Peyer's patch (tissue), 4 donors: Measurements from ENCODE around the gene TNFRSF11A. TPM values are rescaled to one million over a fixed set of nuclear protein-coding genes. Genes with fewer than 3 reads are reported as not detected.

Experiments used
- DNase-seq, 3 donors: peaks; one replicate each; pipeline ENCODE4 v3.0.0-alpha.2; 2017 to 2019
- H3K27ac ChIP-seq, 4 donors: fragments of 200-600 bp; sonication (generic); one replicate each; pipeline ENCODE4 v1.5.1; 2016 to 2019
- H3K27me3 ChIP-seq, 2 donors: fragments of 200-600 bp; sonication (generic); one replicate each; pipeline ENCODE4 v1.5.1; 2019
- H3K36me3 ChIP-seq, 3 donors: fragments of 200-600 bp; sonication (generic); one replicate each; pipeline ENCODE4 v1.5.1; 2016 to 2019
- H3K4me1 ChIP-seq, 4 donors: fragments of 200-600 bp; sonication (generic); one replicate each; pipeline ENCODE4 v1.5.1; 2016 to 2019
- H3K4me3 ChIP-seq, 4 donors: fragments of 200-600 bp; sonication (generic); 1 replicate in 3 of 4; 2 replicates in 1 of 4; pipeline ENCODE4 v1.5.1; 2016 to 2019; ENCODE audit warnings: mild to moderate bottlenecking in 1 of 4
- H3K9me3 ChIP-seq, 4 donors: fragments of 200-600 bp; sonication (generic); one replicate each; pipeline ENCODE4 v1.5.1; 2016 to 2019; ENCODE audit warnings: mild to moderate bottlenecking in 1 of 4
- CTCF ChIP-seq, 6 experiments: fragments of 450-650 bp in 4 of 6; fragments of 200-600 bp in 2 of 6; sonication (generic) in 1 of 6; IDR thresholded peaks; one replicate each; pipeline ENCODE4 v1.5.1; 2017 to 2019; ENCODE audit warnings: antibody characterized with exemption in 6 of 6, mild to moderate bottlenecking in 3 of 6, moderate library complexity in 1 of 6
- POLR2A ChIP-seq, 2 donors: fragments of 450-650 bp; IDR thresholded peaks; one replicate each; pipeline ENCODE4 v1.5.1; 2017; ENCODE audit warnings: antibody characterized with exemption in 2 of 2, mild to moderate bottlenecking in 2 of 2, moderate library complexity in 2 of 2
- total RNA-seq, 4 donors: library from RNA; depleted of rRNA; stranded (reverse); fragments of >200 nt; gene quantifications; one replicate each; pipeline ENCODE4 v1.1.0, GENCODE V29; 2016

TNFRSF11A gene
- 10 to 100 TPM; 29.6 to 64.6 (median 43.1) TPM for total RNA-seq

GRCh38 chr18:62324917-62325805 lies at the start of gene TNFRSF11A:
Gene TNFRSF11A, plus strand, starts transcription at chr18:62325310. Its CDS starts 43 bp downstream, at chr18:62325353.
- Histone ChIP-seq H3K27me3 (no peaks in the 10 kb centered on the region), H3K4me1 (peaks cover 7 to 45% (median 11%) of the 10 kb centered on the region in 4 donors), H3K9me3 (no peaks in the 10 kb centered on the region), H3K4me3 (peak within 1 kb of the TSS; percentile 44 to 83 (median 58)), H3K36me3 (no peaks in the 10 kb centered on the region), H3K27ac (peak within 1 kb of the TSS in 3 of 4 donors; percentile 23 to 78 (median 26))
- TF ChIP-seq CTCF (IDR thresholded peaks at IDR 0.05) = peak in 4 of 6 experiments; percentile 30 to 55 (median 54)
- peak; percentile 8 to 80 for TF ChIP-seq POLR2A (IDR thresholded peaks at IDR 0.05)
- peak; percentile 34 to 88 (median 80) for DNase-seq

- no peak overlapping the region for H3K4me3 ChIP-seq
- H3K4me1 ChIP-seq = no peaks in the 10 kb centered on the region
- TF ChIP-seq CTCF (IDR thresholded peaks at IDR 0.05) (no peak), POLR2A (IDR thresholded peaks at IDR 0.05) (no peak)
- no peaks in the 10 kb centered on the region for H3K27me3 ChIP-seq
- H3K36me3 ChIP-seq = peaks cover 0 to 28% (median 0%) of the 10 kb centered on the region in 3 donors
- no peak overlapping the region for H3K27ac ChIP-seq
- DNase-seq = no peak
- no peaks in the 10 kb centered on the region for H3K9me3 ChIP-seq
Measured at GRCh38 chr18:62277045-62277444, 48.1 kb upstream of the TNFRSF11A start.

GRCh38 chr18:62279561-62279960 lies 45.5 kb upstream of the TNFRSF11A start:
- no peak for TF ChIP-seq CTCF (IDR thresholded peaks at IDR 0.05)
- no peak for TF ChIP-seq POLR2A (IDR thresholded peaks at IDR 0.05)
- H3K27me3 ChIP-seq = no peaks in the 10 kb centered on the region
- H3K9me3 ChIP-seq = no peaks in the 10 kb centered on the region
- H3K4me3 ChIP-seq = no peak overlapping the region
- H3K27ac ChIP-seq = no peak overlapping the region
- H3K4me1 ChIP-seq = no peaks in the 10 kb centered on the region
- no peak for DNase-seq
- H3K36me3 ChIP-seq = peaks cover 0 to 38% (median 3%) of the 10 kb centered on the region in 3 donors

GRCh38 chr18:62280058-62280457 lies 45.1 kb upstream of the TNFRSF11A start:
- Histone ChIP-seq H3K27ac (no peak overlapping the region), H3K4me1 (no peaks in the 10 kb centered on the region), H3K9me3 (no peaks in the 10 kb centered on the region), H3K4me3 (no peak overlapping the region), H3K27me3 (no peaks in the 10 kb centered on the region), H3K36me3 (peaks cover 0 to 41% (median 3%) of the 10 kb centered on the region in 3 donors)
- no peak for DNase-seq
- TF ChIP-seq CTCF (IDR thresholded peaks at IDR 0.05) (no peak), POLR2A (IDR thresholded peaks at IDR 0.05) (no peak)

GRCh38 chr18:62280786-62281185 lies 44.3 kb upstream of the TNFRSF11A start:
- no peak overlapping the region for H3K27ac ChIP-seq
- H3K4me1 ChIP-seq = no peaks in the 10 kb centered on the region
- no peaks in the 10 kb centered on the region for H3K9me3 ChIP-seq
- peaks cover 0 to 46% (median 3%) of the 10 kb centered on the region in 3 donors for H3K36me3 ChIP-seq
- H3K4me3 ChIP-seq = no peak overlapping the region
- no peaks in the 10 kb centered on the region for H3K27me3 ChIP-seq
- TF ChIP-seq CTCF (IDR thresholded peaks at IDR 0.05) (no peak), POLR2A (IDR thresholded peaks at IDR 0.05) (no peak)
- no peak for DNase-seq
